H1 (cell line): ENCODE measurements around the gene HPRT1. TPM values are rescaled to one million over a fixed set of nuclear protein-coding genes. Genes with fewer than 3 reads are reported as not detected.

ENCODE experiments used
- CBX5 ChIP-seq: fragments of 300-800, 300-1000 bp; sonication (generic); IDR thresholded peaks from 2 replicates; pipeline ENCODE4 v1.7.1; 2016; ENCODE audit warnings: antibody characterized with exemption, low read length, low read depth
- CEBPB ChIP-seq: IDR thresholded peaks from 2 replicates; pipeline ENCODE4 v1.6.1; 2012; ENCODE audit warnings: low read depth, low read length
- CHD1 ChIP-seq: IDR thresholded peaks from 2 replicates; pipeline ENCODE4 v1.6.1; 2012; ENCODE audit warnings: low read depth, low read length, improper control_type of control experiment
- CREB1 ChIP-seq: IDR thresholded peaks from 2 replicates; pipeline ENCODE4 v1.6.1; 2012; ENCODE audit warnings: inconsistent platforms
- MAFK ChIP-seq: IDR thresholded peaks from 2 replicates; pipeline ENCODE4 v1.6.1; 2012; ENCODE audit warnings: low read depth, mild to moderate bottlenecking, improper control_type of control experiment, low read length
- RBBP5 ChIP-seq: IDR thresholded peaks from 2 replicates; pipeline ENCODE4 v1.7.1; 2012; ENCODE audit warnings: low read depth, mild to moderate bottlenecking, inconsistent platforms, low read length, moderate library complexity, borderline replicate concordance
- SAP30 ChIP-seq: fragments of 300-600 bp; sonication (generic); IDR thresholded peaks from 2 replicates; pipeline ENCODE4 v1.7.1; 2012; ENCODE audit warnings: low read length, moderate library complexity, mild to moderate bottlenecking, inconsistent platforms; ENCODE audit not compliant: insufficient read depth, insufficient replicate concordance
- polyA plus RNA-seq, 7 experiments: library from polyadenylated mRNA; depleted of rRNA in 3 of 7; stranded (reverse) in 5 of 7; unstranded in 2 of 7; fragments of >200 nt in 5 of 7; fragments of 200-250 nt in 2 of 7; gene quantifications; 1 replicate in 5 of 7; 2 replicates in 1 of 7; 4 replicates in 1 of 7; pipeline versions ENCODE4 v1.2.1 to v1.2.3, GENCODE V29; 2011 to 2013; ENCODE audit warnings: missing spikeins in 2 of 7, mixed read lengths in 2 of 7
- total RNA-seq: library from RNA; stranded (reverse); fragmentation: NEBNext Ultra II Directional; extraction: Animal tissue kit (Norgen Biotek cat#: 25700); gene quantifications from 2 replicates; pipeline ENCODE4 v1.2.1, GENCODE V29; 2021

Gene HPRT1
- total and polyA plus RNA-seq, 2 of the 8 experiments (the other 6 are each of a cell fraction or from before 2014, with no cell fraction given) = 16.9 to 49.5 TPM

DNA sequence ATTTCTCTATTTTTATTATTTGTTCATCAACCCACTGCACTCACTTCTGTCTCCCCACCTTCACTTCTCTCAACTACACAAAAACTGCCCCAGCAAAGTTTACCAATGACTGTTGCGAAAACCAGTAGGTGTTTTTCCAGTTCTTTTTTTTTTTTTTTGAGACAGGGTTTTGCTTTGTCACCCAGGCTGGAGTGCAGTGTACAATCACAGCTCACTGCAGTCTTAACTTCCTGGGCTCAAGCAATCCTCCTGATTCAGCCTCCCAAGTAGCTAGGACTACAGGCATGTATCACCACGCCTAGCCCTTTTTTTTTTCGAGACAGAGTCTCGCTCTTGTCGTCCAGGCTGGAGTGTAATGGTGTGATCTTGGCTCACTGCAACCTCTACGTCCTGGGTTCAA, 24.1 kb upstream of the HPRT1 start (continued):
- TF ChIP-seq CREB1 (no peak), RBBP5 (no peak), MAFK (no peak), SAP30 (no peak), CHD1 (no peak), CEBPB (no peak), CBX5 (no peak)
